Measurements from ENCODE around the gene MARCHF2. TPM values are rescaled to one million over a fixed set of nuclear protein-coding genes. Genes with fewer than 3 reads are reported as not detected.
A peak's percentile ranks its signal among the peaks of the same experiment; 100 is the strongest.
"Not testable (repeated sequence)": the region's sequence is repeated elsewhere in the genome, so short reads cannot be mapped to it uniquely, and the experiment has no call there.

MARCHF2 gene
- total RNA-seq, 1 donor: 51.8 TPM

DNA sequence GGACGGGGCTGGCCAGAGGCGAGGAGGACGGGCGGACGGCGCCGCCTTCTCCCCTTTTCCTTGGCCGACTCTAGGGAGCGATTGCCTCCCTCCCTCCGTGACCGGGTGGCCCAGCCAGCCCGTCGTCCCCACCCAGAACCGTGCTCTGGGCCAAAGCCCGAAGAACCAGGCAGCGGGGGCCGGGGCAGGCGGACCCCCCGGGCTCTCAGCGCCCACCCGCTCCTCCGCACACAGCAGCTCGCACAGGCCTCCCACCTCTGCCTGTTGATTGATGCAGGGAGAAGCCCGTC lies 9.3 kb upstream of the MARCHF2 start:
- no peak overlapping the region for H3K4me3 ChIP-seq (ENCODE audit: low read depth, low read length)
- TF ChIP-seq, protein P1, sequence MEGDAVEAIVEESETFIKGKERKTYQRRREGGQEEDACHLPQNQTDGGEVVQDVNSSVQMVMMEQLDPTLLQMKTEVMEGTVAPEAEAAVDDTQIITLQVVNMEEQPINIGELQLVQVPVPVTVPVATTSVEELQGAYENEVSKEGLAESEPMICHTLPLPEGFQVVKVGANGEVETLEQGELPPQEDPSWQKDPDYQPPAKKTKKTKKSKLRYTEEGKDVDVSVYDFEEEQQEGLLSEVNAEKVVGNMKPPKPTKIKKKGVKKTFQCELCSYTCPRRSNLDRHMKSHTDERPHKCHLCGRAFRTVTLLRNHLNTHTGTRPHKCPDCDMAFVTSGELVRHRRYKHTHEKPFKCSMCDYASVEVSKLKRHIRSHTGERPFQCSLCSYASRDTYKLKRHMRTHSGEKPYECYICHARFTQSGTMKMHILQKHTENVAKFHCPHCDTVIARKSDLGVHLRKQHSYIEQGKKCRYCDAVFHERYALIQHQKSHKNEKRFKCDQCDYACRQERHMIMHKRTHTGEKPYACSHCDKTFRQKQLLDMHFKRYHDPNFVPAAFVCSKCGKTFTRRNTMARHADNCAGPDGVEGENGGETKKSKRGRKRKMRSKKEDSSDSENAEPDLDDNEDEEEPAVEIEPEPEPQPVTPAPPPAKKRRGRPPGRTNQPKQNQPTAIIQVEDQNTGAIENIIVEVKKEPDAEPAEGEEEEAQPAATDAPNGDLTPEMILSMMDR (IDR thresholded peaks at IDR 0.05; ENCODE audit: insufficient read depth, low read depth, low read length): no peak
- no peak for DNase-seq (ENCODE audit: low read depth)

DNA sequence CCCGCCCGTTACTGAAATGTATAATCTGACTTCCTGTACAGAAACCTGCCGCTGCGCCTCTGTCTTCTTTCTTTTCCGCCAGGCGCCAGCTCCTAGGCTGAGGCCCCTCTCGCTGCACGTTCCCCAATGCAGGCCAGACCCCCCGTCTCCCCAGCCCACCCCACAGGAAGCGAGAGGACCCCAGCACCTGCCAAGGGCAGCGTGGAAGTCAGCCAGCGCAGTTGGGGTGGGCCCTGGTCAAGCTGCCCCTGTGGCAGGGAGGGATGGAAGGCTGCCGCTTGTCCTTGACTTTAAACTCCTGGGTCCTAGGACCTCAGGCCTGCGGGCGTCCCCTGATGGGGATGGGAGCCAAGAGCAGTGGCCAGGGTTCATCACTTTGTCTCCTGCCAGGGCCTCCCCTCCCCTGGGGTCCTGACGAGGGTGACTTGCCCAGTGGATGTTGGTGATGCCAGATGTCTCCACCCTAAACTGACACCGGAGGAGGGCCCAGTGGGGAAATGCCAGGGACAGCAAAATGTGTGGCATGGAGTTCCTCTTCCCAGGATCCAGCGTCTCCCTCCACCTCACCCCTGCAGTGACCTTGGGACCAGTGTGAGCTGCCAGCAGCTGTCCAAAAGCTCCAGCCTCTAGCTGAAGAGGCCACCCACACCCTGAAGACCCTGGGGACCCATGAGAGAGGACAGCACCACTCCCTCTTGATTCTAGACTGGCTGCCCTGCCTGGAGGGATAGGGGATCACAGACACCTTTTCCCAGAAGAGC lies 8.5 kb upstream of the MARCHF2 start:
- DNase-seq (ENCODE audit: low read depth): no peak
- H3K4me3 ChIP-seq (ENCODE audit: low read depth, low read length): no peak overlapping the region
- TF ChIP-seq, protein P1 (IDR thresholded peaks at IDR 0.05; ENCODE audit: insufficient read depth, low read depth, low read length): no peak

DNA sequence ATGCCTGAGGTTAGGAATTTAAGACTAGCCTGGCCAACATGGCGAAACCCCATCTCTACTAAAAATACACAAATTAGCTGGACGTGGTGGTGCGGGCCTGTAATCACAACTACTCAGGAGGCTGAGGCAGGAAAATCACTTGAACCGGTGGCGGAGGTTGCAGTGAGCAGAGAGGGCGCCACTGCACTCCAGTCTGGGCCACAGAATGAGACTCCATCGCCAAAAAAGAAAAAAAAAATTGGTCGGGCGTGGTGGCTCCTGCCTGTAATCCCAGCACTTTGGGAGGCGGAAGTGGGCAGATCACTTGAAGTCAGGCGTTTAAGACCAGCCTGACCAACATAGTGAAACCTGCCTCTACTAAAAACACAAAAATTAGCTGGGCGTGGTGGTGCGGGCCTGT lies 2.4 kb upstream of the MARCHF2 start:
- not testable (repeated sequence) for H3K4me3 ChIP-seq (ENCODE audit: low read depth, low read length); DNase-seq (ENCODE audit: low read depth)

DNA sequence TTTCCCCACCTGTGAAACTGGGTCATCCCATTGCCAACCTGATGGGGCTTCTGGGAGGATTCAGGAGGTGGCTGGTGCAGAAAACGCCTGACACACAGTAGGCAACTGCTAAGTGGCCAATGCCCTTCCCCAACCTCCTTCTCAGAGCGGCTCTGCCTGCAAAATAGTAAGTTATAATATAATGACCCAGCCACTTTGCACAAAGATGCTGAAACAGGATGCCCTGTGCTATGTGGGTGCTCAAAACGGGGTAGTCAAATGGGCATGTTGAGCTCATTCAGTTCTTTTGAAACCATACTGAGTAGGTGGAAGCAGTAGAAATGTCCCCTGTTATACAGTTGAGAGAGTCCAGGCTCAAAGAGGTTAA lies 507 bp downstream of the MARCHF2 start:
- H3K4me3 ChIP-seq (ENCODE audit: low read depth, low read length): peak overlapping the region; percentile 72
- no peak for DNase-seq (ENCODE audit: low read depth)
- TF ChIP-seq, protein P1 (IDR thresholded peaks at IDR 0.05; ENCODE audit: insufficient read depth, low read depth, low read length): no peak

DNA sequence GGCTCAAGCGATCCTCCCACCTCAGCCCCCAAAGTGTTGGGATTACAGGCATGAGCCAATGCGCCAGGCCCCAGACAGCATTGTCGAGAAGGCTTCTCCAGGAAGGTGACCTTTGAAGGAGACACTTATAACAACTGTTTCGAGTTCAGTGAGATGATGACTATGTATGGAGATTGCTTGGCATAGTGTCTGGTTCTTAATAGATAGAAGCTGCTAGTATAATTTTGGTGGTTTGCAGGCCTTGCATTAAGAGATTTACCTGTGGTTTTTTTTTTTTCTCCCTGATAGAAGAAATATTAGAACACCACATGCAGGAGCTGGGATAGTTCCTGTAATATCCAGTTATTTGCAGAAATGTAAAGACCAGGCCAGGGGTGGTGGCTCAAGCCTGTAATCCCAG lies 3.7 kb downstream of the MARCHF2 start:
- DNase-seq (ENCODE audit: low read depth): no peak
- TF ChIP-seq, protein P1 (IDR thresholded peaks at IDR 0.05; ENCODE audit: insufficient read depth, low read depth, low read length): no peak
- no peak overlapping the region for H3K4me3 ChIP-seq (ENCODE audit: low read depth, low read length)

DNA sequence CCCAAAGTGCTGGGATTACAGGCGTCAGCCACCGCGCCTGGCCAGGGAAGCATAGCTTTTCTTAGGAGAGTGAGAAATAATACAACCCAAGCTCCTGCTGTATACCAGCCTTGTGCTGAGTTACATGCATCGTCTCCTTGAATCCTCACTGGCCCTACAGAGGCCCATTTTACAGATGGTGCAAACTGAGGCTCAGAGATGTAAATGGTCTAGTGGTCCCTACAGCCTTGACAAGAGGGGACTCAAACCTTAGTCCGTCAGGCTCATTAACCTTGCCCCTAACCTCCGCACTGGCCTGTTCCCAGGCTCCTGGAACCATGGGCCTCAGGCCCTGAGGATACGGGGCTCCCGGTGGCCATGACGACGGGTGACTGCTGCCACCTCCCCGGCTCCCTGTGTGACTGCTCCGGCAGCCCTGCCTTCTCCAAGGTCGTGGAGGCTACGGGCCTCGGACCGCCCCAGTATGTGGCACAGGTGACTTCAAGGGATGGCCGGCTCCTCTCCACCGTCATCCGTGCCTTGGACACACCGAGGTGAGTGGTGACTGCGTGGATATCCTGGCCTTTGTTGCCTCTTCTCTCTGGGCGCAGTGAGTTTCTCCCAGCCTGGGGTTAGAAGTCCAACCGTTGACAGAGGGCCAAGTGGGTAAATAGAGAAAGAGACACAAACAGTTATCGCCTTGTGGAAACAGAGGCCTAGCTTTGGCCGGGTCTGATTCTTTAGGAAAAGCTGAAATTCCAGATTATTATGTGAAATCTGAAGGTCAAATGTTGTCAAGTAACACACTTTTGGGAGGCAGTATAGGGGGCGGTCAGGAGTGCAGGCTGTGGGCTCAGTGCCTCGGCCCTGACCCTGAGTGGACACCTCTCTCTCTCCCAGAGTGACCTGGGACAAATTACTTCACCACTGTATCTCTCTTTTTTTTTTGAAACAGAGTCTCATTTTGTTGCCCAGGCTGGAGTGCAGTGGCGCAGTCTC lies 8.7 kb downstream of the MARCHF2 start:
- TF ChIP-seq, protein P1 (IDR thresholded peaks at IDR 0.05; ENCODE audit: insufficient read depth, low read depth, low read length): no peak
- no peak overlapping the region for H3K4me3 ChIP-seq (ENCODE audit: low read depth, low read length)
- no peak for DNase-seq (ENCODE audit: low read depth)

DNA sequence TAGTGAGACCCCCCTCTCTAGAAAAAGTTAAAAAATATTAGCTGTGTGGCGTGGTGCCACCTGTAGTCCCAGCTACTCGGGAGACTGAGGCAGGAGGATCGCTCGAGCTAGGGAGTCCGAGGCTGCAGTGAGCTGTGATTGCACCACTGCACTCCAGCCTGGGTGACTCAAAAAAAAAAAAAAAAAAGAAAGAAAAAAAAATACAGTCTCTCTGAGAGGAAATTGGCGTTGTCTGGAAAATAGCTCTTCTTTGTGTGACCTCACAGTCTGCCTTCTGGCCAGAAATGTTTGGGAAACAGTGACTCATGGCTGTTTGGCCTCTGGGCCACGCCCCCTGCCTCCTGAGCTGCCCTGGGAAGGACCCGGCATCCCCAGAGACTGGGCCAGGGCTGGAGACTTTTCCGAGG lies 10.7 kb downstream of the MARCHF2 start:
- no peak overlapping the region for H3K4me3 ChIP-seq (ENCODE audit: low read depth, low read length)

DNA sequence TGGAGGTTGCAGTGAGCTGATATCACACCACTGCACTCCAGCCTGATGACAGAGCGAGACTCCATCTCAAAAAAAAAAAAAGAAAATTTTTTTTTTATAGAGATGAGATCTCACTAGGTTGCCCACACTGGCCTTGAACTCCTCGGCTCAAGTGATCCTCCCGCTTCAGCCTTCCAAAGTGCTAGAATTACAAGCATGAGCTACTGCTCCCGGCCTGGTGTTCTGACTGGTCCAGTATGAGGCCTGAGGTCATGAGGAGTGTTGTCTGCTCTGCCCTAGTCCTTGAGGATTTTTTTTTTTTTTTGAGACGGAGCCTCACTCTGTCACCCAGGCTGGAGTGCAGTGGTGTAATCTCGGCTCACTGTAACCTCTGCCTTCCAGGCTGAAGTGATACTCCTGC lies 12.2 kb downstream of the MARCHF2 start:
- not testable (repeated sequence) for DNase-seq (ENCODE audit: low read depth); H3K4me3 ChIP-seq (ENCODE audit: low read depth, low read length)

More for the DNA sequence above, 10.7 kb downstream of the MARCHF2 start:
- peak; percentile 99 for DNase-seq (ENCODE audit: low read depth)
- TF ChIP-seq, protein P1 (IDR thresholded peaks at IDR 0.05; ENCODE audit: insufficient read depth, low read depth, low read length): no peak

All from fibroblast of villous mesenchyme (primary cell).